Stimulated activated naive CD8-positive, alpha-beta T cell treated with anti-CD3 and anti-CD28 coated beads, Interleukin-15, Interleukin-2, amounts not matched to agents 100 ng/mL and 50 ng/mL, for 24 hours (primary cell): Measurements from ENCODE around the gene PPT1.

Experiments used
- H3K27ac Mint-ChIP-seq: one replicate; pipeline ENCODE4 v1.8.0; 2021; ENCODE audit warnings: mild to moderate bottlenecking, mixed read lengths
- H3K27me3 Mint-ChIP-seq: one replicate; pipeline ENCODE4 v1.8.0; 2021; ENCODE audit warnings: mixed read lengths
- H3K36me3 Mint-ChIP-seq: one replicate; pipeline ENCODE4 v1.8.0; 2021; ENCODE audit warnings: low read depth, mixed read lengths
- H3K4me1 Mint-ChIP-seq: one replicate; pipeline ENCODE4 v1.8.0; 2021; ENCODE audit warnings: low read depth, mixed read lengths
- H3K4me3 Mint-ChIP-seq: one replicate; pipeline ENCODE4 v1.8.0; 2021; ENCODE audit warnings: mild to moderate bottlenecking, mixed read lengths
- H3K9me3 Mint-ChIP-seq: one replicate; pipeline ENCODE4 v1.8.0; 2021; ENCODE audit warnings: mixed read lengths

Gene PPT1

DNA sequence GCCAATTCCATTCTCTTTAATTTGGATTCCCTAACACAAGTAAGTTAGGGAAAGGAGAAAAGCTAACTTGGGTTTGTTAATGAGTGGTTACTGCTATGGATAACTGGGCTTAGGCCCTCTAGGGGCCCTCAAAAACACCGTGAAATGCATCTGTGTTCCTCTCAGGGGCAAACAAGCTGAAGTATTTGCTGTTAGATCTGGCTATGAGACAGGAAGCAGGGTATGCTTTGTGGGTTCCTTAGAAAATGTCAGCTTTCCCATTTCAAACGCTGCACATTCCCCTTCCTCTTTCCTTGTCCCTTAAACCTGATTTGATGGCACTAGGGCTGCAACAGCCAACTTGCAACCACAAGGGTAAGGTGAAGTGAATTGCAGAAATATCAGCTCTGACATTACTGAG lies 62.2 kb downstream of the PPT1 start:
- Mint-ChIP-seq H3K4me1 (peaks cover 57% of the 10 kb centered on the region), H3K27me3 (no peaks in the 10 kb centered on the region), H3K4me3 (peak overlapping the region; percentile 63)

DNA sequence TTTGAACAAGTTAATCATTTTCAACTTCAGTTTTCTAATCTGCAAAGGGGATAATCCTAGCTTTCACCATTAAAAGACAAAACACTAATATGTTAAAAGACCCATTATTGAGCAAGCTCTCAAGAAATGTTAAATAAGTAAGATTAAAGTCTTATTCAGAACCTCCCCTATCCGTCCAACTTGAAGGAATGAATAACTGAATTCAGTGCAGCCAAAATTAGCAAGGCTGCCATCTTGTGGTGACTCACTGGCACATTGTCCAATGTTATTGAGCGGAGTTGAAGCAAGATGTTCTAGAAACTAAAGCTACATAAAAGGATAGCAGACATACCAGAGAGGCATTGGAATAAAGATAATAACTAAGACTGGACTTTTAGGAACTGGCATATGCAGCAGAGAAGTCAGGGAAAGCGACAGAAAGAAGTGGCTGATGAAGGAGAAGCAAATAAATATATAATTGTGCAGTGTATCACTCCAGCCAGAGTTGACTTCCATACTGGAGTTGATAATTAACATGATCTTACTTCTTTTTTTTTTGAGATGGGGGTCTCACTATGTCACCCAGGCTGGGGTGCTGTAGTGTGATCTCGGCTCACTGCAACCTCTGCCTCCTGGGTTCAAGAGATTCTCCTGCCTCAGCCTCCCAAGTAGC lies 64.7 kb downstream of the PPT1 start:
- Mint-ChIP-seq H3K4me3 (no peak overlapping the region), H3K9me3 (no peaks in the 10 kb centered on the region), H3K27ac (peak overlapping the region; percentile 59), H3K4me1 (peaks cover 41% of the 10 kb centered on the region), H3K36me3 (no peaks in the 10 kb centered on the region), H3K27me3 (no peaks in the 10 kb centered on the region)

More for the DNA sequence above, 62.2 kb downstream of the PPT1 start:
- H3K36me3 Mint-ChIP-seq: no peaks in the 10 kb centered on the region
- H3K9me3 Mint-ChIP-seq: no peaks in the 10 kb centered on the region
- peak overlapping the region; percentile 91 for H3K27ac Mint-ChIP-seq

DNA sequence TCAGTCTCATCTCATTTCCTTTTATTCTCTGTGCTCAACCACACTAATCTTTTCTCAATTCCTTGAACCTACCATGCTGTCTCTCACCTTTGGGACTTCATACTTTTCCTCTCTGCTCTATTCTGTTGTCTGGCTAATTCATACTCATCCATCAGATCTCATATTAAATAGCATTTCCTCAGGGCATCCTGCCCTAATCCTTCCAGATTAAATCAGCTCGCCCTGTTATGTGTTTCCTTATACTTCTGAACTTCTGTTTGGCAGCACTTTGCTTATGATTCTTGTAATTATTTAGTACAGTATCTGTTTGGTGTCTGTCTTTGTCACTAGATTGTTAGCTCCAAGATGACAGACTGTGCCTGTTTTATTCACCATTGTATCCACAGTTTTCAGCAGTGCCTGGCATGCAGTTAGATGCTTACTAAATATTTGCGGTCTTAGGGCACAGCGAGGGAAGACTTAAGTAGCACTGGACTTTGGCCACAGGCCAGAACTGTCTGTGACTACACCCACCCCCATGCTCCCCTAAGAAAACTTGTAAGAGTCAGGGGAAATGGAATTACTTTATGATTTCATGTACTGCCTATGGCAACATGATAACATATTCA lies 66.4 kb downstream of the PPT1 start:
- Mint-ChIP-seq H3K4me3 (no peak overlapping the region), H3K27ac (no peak overlapping the region), H3K9me3 (no peaks in the 10 kb centered on the region), H3K36me3 (no peaks in the 10 kb centered on the region), H3K4me1 (peaks cover 29% of the 10 kb centered on the region), H3K27me3 (no peaks in the 10 kb centered on the region)

DNA sequence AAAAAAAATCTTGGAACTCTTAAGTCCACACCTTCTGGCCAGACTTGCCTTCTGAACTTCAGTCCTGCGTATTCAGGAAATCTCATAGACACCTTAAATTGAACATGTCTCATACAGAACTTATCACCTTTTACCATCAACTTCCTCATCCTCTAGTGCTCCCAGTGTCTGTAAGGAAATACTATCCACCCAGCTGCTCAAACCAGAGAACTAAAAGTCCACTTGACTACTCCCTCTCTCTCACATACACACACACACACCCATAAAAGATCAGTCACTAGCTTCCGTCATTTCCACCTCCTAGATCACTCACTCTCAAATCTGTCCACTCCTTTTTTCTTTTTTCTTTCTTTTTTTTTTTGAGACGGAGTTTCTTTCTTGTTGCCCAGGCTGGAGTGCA lies 67.4 kb downstream of the PPT1 start:
- no peaks in the 10 kb centered on the region for H3K9me3 Mint-ChIP-seq
- H3K27ac Mint-ChIP-seq: no peak overlapping the region
- no peak overlapping the region for H3K4me3 Mint-ChIP-seq
- H3K36me3 Mint-ChIP-seq: no peaks in the 10 kb centered on the region
- no peaks in the 10 kb centered on the region for H3K27me3 Mint-ChIP-seq
- peaks cover 22% of the 10 kb centered on the region for H3K4me1 Mint-ChIP-seq

DNA sequence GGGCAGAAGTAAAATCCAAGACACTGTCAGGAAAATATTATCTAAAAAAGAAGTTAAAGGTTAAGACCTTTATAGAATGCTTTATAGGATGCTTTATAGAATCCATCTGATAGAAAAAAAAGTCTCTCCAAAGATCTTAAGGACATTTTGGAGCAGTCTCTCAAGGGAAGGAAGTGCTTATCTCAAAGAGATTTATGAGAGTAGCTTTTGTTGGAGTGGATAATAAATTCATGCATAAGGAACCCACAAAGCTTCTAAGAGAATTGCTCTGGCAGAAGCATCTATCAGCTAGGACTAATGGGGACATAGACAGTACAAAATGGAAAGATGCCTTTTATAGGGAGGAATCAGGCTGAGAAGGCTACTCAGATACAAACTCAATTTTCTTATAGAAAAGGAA lies 69.4 kb downstream of the PPT1 start:
- no peak overlapping the region for H3K4me3 Mint-ChIP-seq
- H3K4me1 Mint-ChIP-seq: peaks cover 9% of the 10 kb centered on the region
- H3K27me3 Mint-ChIP-seq: no peaks in the 10 kb centered on the region
- H3K36me3 Mint-ChIP-seq: no peaks in the 10 kb centered on the region
- no peaks in the 10 kb centered on the region for H3K9me3 Mint-ChIP-seq
- H3K27ac Mint-ChIP-seq: no peak overlapping the region

DNA sequence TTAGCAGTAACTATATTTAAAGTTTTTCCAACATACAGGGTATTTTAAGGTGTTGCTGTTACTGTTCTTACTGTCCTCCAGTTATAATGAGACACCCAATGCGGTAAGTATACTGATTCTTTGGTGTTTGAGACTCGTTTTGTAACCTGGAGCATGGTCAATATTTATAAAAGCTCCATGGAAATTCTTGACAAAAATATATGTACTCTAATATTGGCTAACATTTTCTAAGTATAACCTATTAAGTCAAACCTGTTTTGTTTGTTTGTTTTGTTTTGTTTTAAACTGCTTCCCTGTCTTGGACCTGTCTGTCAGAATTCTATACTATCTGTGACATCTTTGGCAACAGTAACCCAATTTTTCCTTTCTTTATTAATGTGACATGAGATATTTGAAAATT lies 72.4 kb downstream of the PPT1 start:
- Mint-ChIP-seq H3K27me3 (no peaks in the 10 kb centered on the region), H3K36me3 (no peaks in the 10 kb centered on the region), H3K4me3 (no peak overlapping the region), H3K27ac (no peak overlapping the region), H3K9me3 (no peaks in the 10 kb centered on the region), H3K4me1 (peaks cover 2% of the 10 kb centered on the region)

DNA sequence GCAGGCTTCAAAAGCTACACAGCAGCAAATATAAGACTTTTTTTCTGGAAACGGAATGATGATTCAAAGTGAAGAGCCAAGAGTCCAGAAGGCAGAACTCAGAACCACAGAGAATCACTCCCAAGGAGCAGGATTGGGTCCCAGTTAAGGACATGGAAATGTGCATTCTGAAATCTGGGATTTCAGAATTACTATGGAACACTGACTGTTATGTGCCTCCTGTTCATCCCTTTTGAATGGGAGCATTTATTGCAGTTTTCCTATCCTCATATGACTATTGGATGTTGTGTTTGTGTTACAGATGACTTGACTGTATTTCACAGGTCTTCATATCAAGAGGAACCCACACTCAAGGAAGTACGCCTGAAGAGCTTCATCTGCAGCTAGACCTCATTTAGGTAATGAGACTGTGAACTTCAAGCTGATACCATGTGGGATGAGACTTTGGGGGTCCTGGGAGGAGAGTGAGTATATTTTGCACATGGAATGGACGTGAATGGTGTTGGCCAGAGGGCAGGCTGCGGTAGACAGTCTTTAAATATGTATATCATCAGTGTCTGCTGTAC lies 73.6 kb downstream of the PPT1 start:
- Mint-ChIP-seq H3K4me1 (no peaks in the 10 kb centered on the region), H3K27ac (no peak overlapping the region), H3K36me3 (no peaks in the 10 kb centered on the region), H3K27me3 (no peaks in the 10 kb centered on the region), H3K9me3 (no peaks in the 10 kb centered on the region), H3K4me3 (no peak overlapping the region)
